Gastrocnemius medialis (tissue), 4 donors: Measurements from ENCODE around the gene LRRN2.

Experiments
- POLR2A ChIP-seq, 2 donors: fragments of 450-650 bp; IDR thresholded peaks; one replicate each; pipeline ENCODE4 v1.6.1; 2017; ENCODE audit warnings: antibody characterized with exemption in 2 of 2, mild to moderate bottlenecking in 2 of 2, moderate library complexity in 2 of 2
- TF ChIP-seq, protein P1 (sequence below), 5 experiments: fragments of 450-650 bp in 3 of 5; fragments of 200-600 bp in 2 of 5; sonication (generic) in 2 of 5; IDR thresholded peaks in 4 of 5; conservative IDR thresholded peaks in 1 of 5; 1 replicate in 4 of 5; 2 replicates in 1 of 5; pipeline ENCODE4 v1.5.1; 2016 to 2019; ENCODE audit warnings: antibody characterized with exemption in 5 of 5, mild to moderate bottlenecking in 3 of 5, moderate library complexity in 3 of 5

DNA sequence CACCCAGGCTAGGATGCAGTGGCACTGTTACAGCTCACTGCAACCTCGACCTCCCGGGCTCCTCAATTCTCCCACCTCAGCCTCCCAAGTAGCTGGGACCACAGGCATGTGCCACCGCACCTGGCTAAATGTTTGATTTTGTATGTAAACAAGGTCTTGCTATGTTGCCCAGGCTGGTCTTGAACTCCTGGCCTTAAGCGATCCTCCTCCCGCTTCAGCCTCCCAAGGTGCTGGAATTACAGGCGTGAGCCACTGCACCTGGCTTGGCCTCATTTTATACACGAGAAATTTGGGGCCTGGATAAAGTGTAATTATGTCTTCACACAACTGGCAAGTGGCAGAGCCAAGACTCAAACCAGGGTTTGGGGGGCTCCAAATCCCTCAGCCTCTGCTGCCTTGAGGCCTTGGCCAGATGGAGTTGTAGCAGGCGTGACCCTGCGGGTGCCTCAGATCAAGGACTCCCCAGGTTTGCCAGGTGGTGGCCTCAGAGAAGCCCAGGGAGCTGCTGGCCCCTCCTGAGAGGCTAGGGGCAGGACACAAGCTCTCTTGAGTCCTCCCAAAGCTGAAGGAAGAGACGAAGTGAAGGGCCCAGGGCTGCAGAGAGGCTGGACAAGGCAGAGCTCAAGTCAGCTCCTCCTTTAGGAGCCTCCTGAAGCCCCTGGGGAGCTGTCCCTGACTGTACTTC is 107.6 kb downstream of the LRRN2 start:
- TF ChIP-seq POLR2A (IDR thresholded peaks at IDR 0.05) = no peak
- TF ChIP-seq, protein P1, sequence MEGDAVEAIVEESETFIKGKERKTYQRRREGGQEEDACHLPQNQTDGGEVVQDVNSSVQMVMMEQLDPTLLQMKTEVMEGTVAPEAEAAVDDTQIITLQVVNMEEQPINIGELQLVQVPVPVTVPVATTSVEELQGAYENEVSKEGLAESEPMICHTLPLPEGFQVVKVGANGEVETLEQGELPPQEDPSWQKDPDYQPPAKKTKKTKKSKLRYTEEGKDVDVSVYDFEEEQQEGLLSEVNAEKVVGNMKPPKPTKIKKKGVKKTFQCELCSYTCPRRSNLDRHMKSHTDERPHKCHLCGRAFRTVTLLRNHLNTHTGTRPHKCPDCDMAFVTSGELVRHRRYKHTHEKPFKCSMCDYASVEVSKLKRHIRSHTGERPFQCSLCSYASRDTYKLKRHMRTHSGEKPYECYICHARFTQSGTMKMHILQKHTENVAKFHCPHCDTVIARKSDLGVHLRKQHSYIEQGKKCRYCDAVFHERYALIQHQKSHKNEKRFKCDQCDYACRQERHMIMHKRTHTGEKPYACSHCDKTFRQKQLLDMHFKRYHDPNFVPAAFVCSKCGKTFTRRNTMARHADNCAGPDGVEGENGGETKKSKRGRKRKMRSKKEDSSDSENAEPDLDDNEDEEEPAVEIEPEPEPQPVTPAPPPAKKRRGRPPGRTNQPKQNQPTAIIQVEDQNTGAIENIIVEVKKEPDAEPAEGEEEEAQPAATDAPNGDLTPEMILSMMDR (IDR thresholded peaks at IDR 0.05 in 4 of 5, conservative IDR thresholded peaks at IDR 0.05 in 1 of 5) = no peak
